Stimulated activated CD8-positive, alpha-beta memory T cell treated with anti-CD3 and anti-CD28 coated beads, Interleukin-4, amount 100 ng/mL, for 4 hours (primary cell): ENCODE results near the gene FPGT.
"Not testable (repeated sequence)": the region's sequence is repeated elsewhere in the genome, so short reads cannot be mapped to it uniquely, and the experiment has no call there.

Source experiments
- DNase-seq, 2 donors: peaks; one replicate each; pipeline ENCODE4 v3.0.0-alpha.2; 2020; ENCODE audit warnings: low read depth in 2 of 2, low spot score in 1 of 2

FPGT gene

DNA sequence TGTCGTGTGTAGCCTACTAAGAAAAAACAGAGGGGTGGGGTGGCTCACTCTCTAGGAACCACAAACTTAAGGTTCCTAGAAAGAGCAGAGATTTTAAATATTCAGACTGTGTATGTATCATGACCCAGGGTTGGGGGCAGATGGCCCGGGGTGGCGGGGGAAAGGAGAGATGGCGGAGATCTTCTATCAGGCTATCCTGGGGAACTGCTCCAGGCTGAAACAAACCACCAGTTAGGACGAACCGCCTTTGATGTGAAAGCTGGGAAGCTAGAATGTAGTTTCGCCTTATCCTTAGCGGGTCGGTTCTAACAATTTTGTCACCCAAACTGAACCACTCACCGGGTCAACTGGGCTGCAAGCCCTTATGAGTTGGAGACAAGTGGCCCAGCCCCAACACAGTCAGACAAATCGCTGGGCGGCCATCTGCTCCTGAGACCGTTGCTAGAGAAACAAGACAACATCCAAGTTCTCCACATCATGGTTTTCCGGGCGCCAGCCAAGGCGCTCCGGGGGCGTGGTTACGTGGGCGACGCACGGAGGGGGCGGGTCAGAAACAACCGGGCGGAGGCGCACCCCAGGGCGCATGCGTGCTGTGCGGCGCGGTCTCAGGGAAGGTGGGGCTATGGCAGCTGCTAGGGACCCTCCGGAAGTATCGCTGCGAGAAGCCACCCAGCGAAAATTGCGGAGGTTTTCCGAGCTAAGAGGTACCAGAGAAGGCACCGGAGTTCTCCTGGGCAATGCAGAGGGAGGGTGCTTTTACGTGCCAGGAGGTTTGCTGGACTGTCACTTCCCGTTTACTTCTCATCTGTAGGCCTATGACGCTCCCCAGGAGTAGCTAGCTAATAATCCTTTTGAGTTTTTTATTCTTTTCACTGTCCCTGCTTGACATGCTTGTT is at the start of gene FPGT, which contains the start of gene LRRIQ3:
TSS of gene FPGT (plus strand) at position 586 of the 896 bp plus-strand sequence. CDS start at position 623, 37 bp downstream.
TSS of gene LRRIQ3 (minus strand) at position 520 of the 896 bp plus-strand sequence. CDS start 14,492 bp downstream, outside the sequence.
- DNase-seq: peak; percentile 90 to 94

DNA sequence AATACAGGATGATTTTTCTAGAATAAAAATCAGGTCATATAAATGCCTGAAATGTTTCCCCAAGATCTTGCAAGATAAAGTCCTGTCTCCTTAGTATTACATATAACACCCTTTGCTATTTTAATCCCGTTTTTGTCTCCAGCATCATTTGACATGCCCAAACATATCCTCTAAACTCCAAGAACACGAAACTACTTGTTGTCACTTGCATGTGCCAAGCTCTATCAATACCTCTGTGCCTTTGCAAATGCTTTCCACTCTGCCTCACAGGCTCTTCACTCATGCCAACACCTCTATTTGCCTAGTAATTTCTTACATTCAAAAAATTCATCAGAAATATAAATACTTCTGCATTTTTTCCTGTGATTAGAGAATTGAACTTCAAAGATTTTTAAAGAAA is 38.0 kb upstream of the FPGT start:
- DNase-seq: no peak

DNA sequence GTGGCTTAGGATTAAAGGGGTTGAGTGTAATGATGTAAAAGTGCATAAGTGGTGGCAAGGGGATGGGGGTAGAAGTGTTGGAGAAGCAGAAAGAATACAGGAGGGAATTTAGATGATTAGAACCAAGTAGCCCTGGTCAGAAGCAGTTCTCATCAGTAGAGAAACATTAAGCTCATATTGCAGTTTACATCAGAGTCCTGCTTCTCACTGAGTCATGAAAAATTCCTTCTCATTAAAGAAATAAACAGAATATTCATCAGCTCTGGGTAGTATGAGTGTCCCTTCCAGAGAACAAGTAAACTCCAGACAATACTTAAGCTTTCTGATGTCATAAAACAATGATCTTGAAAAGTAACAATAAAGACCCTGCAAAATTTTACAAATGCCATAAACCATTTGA is 36.5 kb upstream of the FPGT start:
- DNase-seq: no peak

DNA sequence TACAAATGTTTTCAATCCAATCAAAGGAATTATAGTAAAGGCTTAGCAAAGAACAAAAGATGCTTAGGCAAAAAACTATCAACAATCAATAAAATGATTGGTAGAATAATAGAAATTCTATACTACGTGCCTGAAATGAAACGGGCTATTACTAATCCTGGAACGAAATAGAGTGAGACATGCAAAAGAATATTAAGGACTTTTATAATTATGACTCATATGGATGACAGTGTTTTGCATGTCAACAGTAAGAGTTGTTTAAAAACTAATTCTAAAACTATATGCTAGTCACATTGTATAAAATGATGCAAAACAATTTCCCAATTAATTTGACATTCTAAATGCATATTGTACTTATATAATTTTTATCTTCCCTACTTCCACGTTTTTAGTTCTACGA is 35.7 kb upstream of the FPGT start:
- no peak for DNase-seq

DNA sequence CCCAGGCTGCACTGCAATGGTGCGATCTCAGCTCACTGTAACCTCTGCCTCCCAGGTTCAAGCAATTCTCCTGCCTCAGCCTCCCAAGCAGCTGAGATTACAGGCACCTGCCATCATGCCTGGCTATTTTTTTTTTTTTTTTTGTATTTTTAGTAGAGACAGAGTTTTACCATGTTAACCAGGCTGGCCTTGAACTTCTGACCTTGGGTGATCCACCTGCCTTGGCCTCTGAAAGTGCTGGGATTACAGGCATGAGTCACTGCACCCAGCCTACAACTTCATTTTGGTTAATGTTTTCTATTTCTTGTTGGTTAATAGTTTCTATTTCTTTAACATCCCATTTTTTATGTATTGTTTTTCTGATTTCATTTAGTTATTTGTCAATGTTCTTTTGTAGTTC is 23.6 kb upstream of the FPGT start:
- not testable (repeated sequence) for DNase-seq

DNA sequence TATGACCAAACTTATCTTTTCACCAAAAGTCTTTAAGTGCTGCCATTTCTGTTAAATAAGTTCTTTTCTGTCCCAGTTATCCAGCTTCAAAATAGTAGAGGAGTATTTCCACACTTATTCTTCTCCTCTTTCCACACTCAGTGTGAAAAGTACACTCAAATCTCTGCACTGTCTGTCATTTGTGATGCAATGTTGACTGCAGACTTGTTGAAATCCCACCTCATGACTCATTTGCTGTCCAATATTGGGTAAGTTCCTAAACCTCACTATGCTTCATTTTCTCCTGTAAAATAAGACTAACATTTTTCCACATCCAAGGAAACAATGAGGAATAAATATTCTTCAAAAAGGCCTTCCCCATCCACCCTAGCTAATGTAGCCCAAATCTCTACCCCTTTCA is 17.6 kb upstream of the FPGT start:
- no peak for DNase-seq

DNA sequence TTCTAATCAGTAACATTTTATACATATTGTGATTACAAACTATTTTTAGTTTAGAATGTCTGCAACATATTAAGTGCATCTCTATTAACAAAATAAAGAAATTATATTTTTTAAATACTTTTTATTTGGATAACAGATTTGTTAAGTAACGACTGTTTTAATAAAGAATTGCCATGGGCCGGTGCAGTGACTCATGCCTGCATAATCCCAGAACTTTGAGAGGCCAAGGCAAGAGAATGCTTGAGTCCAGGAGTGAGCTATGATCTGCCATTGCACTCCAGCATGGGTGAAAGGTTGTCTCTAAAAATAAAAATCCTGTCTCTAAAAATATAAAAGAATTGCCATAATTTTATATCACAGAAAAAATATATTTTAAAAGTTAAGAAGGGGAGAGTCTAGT is 4.1 kb upstream of the FPGT start:
- DNase-seq: no peak

DNA sequence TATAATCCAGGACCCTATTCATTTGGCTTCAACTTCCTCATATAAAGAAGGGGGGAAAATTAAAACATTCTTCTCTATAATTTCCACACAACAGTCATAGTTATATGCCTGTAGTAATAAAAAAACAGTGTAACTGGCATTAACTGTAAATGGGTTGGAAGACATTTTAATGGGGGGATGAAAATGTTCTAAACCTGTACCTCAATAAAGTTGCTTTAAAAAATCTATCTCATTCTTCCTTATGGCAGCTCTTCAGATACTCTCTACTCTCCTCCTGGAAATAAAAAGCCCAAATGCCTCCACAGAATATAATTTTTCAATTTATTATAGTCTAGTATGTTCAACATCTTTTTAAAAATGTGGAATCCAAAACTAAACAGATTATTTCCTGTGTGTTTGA is 2.7 kb upstream of the FPGT start:
- DNase-seq: no peak

DNA sequence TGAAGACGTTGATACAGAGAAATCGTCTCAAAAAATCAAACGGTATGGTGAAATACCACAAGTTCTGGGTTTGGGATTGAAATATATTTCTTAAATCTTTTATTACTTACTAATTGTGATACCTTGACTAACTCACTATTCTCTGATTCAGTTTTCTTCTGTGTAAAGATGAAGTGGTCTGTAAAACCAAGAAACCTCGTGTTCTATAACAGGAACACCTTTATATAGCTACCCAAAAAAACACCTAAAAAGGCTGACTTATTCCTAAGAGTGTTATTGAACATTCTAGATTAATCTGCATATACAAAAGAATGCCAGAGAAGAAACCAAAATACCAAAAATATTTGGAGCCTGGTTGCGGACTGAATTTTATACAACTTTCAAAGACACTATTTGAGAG is 787 bp upstream of the FPGT start:
- DNase-seq: no peak

DNA sequence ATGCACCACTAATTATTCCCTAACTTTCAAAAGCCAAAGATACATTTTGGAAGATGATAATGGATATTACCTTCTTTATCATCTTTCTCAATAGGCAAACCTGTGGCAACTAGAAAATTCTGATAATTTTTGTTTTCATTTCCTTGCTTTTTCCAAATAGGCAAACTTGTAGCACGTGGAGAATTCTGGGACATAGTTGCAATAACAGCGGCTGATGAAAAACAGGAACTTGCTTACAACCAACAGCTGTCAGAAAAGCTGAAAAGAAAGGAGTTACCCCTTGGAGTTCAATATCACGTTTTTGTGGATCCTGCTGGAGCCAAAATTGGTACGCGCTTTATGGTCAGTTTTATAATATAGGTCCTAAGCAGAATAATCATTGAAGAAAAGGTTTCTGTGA is 1.5 kb downstream of the FPGT start:
- DNase-seq: no peak

DNA sequence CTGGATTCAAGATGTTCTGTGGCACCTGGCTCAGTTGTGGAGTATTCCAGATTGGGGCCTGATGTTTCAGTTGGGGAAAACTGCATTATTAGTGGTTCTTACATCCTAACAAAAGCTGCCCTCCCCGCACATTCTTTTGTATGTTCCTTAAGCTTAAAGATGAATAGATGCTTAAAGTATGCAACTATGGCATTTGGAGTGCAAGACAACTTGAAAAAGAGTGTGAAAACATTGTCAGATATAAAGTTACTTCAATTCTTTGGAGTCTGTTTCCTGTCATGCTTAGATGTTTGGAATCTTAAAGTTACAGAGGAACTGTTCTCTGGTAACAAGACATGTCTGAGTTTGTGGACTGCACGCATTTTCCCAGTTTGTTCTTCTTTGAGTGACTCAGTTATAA is 7.2 kb downstream of the FPGT start:
- no peak for DNase-seq

DNA sequence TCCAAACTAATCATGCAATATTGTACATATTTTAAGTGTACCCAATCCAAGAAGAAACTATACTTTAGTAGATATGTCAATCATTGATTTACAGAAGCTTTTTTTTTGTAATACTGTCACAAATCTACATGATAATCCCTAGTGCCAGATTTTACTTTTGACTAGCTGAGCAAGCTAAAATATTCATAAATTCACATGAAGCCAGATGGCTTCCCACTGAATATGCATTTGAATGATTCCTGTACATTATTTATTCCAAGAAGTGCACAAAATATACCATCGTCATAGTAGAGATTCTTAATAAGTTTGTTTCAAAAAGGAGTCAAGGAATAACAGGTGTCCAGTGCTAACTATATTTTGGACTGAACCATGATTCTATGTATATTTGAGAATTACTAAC is 17.2 kb downstream of the FPGT start:
- DNase-seq: no peak

DNA sequence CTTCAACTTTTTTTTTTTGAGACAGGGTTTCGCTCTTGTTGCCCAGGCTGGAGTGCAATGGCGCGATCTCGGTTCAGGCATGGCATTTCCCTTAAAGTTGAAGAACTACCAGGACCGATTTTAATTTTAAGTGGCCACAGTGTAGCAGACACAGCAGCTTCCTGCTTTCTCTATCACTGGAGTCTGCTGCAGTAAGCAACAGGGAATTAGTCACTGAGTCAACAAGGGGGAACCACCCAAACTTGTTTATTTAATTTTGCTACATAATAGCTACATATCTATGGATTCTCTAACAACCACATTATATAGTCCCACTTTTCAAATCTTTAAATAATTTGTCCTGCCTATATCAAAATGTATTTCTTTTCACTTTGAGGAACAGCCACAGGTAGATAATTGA is 24.7 kb downstream of the FPGT start:
- DNase-seq: no peak

DNA sequence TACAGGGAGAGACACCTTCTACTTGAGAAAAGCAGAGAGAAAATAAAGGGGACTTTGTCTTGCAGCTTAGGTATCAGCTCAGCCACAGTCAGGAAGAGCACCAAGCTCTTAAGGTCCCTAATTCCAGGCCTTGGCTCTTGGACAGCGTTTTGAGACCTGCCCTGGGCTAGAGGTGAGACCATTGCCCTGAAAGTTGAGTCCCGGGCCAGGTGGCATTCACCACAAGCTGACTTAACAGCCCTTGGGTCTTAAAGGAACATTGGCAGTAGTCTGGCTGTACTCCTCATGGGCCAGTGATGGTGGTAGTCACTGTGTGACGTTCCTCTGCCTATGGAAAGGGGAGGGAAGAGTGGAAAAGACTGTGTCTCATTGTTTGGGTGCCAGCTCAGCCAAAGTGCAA is 25.4 kb downstream of the FPGT start:
- DNase-seq: no peak

DNA sequence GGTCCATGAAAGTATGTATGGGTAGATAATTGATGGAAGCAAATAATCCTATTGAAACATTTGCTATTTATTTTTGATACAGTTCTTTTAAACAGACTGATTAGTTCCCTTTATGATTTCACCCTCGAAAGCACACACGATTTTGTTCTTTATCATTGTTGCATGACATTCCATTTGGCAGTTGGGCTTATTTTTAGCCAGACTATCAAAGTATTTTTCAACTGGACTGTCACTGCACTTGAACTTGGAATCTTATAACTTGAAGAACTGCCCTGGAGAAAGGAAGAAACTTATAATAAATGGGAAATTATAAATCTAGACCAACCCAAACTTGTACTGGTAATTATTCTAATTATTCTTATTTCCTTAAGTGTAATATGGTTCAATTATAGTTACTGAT is 37.1 kb downstream of the FPGT start, which contains the start of gene TNNI3K:
TSS of gene TNNI3K (plus strand) at position 235 of the 400 bp plus-strand sequence. CDS start at position 300, 65 bp downstream.
- DNase-seq: no peak

DNA sequence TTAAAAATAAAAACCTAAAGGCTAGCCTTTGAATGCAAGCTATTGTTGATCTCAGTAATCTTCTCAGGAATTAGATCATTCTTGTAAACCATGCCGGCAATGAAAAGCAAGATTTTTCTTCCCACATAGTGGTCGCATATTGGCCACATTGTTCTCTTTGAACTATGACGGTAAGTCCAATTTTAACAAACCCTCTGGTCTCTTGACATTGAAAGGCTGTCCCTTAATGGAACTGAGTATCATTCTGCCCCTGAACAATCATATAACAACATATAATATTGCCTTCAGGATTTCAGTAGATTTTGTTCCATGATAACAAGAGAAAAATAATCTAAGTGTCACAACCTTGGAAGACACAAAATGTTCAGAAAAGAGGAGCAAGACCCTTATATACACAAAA is 38.4 kb downstream of the FPGT start:
- no peak for DNase-seq

DNA sequence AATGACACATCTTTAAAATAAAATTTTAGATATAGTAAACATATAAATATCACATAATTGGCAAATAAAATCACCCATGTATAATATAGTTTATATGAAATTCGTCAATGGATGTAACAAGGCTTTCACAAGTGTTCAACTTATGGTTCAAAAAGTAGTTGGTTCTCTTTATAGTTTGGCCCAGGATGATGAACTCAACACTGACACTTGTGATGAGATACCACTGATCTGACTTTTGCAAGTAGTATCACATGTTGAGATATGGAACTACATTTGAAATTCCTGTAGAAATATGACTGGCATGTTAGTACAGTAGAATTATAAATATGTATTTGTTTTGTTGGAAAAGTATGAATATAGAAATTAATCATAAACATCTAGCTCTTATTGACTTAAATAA is 39.0 kb downstream of the FPGT start:
- no peak for DNase-seq

DNA sequence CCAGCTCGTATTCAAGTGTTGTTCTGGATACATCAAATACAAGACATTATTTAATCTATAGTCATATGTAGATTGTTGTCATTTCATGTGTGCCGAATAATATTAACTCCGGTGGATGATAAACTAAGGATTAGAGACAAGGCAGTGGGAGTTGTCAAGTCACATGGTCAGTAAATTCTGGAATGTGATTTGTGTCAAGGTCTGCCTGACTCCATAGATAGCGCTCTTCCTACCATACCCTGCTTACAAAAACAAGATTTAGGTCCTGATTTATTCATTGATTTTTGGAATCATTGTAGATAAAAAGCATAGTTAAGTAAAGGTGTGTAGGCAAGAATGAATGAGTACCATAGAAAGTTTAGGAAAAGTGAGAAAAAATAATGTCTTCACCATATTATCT is 39.7 kb downstream of the FPGT start:
- no peak for DNase-seq

DNA sequence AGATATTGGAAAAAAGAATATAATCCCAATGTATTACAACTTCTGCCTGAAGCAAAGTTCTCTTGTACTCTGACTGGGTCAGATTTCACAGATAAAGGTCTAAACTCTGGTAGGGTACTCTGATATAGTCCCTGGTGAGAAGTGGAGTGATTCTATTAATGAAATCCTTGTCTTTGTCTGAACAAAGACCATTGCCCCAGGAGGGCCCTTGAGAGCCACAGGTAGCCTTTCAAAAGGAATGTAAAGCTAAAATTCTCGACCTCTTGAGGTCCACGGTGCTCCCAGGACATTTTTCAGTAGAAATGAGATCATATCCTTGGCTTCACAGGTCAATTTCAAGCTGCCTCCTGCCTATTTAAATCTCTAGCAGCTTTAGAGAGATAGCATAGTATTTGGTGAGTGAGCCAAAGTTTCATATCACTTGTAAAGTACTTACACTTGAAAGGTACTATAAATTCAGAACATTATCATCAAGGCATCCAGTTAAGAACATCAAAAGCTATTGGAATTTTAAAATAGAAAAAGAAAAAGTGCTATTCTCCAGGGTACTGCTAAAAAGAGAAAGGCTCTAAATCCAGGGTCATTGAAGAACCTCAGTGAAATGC is 47.2 kb downstream of the FPGT start:
- DNase-seq: no peak

DNA sequence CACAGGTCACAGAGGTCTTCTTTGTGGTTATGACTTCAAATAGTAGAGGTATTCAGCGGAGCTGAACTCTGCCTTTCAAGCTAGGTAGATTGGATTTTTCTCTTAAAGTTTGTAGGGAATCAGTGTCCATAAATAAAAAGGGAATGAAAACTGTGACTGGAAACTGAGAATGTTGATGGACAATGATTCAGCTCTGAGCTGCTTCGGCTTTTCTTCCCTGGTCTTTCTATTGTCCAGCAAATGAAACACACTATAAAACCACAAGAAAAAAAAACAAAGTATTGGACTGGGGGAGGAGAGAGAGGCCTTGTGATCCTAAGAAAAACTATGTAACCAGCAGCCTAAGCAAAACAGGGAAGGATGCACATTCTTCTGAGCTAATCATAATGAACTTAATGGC is 48.3 kb downstream of the FPGT start:
- DNase-seq: no peak

DNA sequence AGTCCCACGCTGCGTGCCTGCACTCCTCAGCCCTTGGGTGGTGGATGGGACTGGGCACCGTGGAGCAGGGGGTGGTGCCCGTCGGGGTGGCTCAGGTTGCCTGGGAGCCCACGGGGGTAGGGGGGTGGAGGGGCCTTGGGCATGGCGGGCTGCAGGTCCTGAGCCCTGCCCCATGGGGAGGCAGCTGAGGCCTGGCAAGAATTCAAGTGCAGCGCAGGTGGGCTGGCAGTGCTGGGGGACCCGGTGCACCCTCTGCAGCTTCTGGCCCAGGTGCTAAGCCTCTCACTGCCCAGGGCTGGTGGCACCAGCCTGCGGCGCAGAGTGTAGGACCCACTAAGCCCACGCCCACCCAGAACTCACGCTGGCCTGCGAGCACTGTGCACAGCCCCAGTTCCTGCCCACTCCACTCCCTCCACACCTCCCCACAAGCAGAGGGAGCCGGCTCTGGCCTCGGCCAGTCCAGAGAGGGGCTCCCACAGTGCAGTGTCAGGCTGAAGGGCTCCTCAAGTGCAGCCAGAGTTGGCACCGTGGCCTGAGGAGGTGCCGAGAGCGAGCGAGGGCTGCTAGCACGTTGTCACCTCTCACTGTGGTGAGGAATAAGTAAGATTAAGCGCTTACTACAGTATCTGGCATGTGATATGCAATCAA is 50.0 kb downstream of the FPGT start:
- DNase-seq: no peak

DNA sequence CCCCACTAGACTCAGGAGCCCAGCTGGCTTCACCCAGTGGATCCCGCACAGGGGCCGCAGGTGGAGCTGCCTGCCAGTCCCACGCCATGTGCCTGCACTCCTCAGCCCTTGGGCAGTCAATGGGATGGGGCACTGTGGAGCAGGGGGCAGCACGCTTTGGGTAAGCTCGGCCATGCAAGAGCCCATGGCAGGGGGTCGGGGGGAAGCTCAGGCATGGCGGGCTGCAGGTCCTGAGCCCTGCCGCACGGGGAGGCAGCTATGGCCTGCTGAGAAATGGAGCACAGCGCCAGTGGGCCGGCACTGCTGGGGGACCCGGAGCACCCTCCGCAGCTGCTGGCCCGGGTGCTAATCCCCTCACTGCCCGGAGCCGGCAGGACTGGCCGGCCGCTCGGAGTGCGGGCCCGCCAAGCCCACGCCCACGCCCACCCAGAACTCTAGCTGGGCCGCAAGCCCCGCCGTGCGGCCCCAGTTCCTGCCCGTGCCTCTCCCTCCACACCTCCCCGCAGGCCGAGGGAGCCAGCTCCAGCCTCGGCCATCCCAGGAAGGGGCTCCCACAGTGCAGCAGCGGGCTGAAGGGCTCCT is 55.3 kb downstream of the FPGT start:
- DNase-seq: not testable (repeated sequence)
